ENCODE measurements around the gene NEB. TPM values are rescaled to one million over a fixed set of nuclear protein-coding genes. Genes with fewer than 3 reads are reported as not detected.

Gene NEB
- total RNA-seq, 1 experiment from 2014 or later, result 0.33 TPM

- Mint-ChIP-seq H3K27ac (ENCODE audit: low read depth, unreplicated experiment) (no peak overlapping the region), H3K36me3 (ENCODE audit: insufficient read depth, unreplicated experiment) (no peaks in the 10 kb centered on the region), H3K27me3 (ENCODE audit: insufficient read depth, unreplicated experiment) (no peaks in the 10 kb centered on the region), H3K9me3 (ENCODE audit: unreplicated experiment) (no peaks in the 10 kb centered on the region), H3K4me3 (ENCODE audit: unreplicated experiment) (no peak overlapping the region), H3K4me1 (ENCODE audit: insufficient read depth, unreplicated experiment) (no peaks in the 10 kb centered on the region)
- ChIA-PET CTCF (no interaction called here), POLR2A (interaction anchor here (0.8 kb wide), 1 partner anchor 17 kb away, joined by 3 read pairs; no protein-coding TSS in a partner anchor)
- intact Hi-C loops (cut with micrococcal nuclease), result no loop called here
- no peak for TF ChIP-seq CTCF (IDR thresholded peaks at IDR 0.05; ENCODE audit: unreplicated experiment)
- no peak for DNase-seq (ENCODE audit: unreplicated experiment)
- no TSS peak for BruUV-seq (replicated peaks)
Measured at GRCh38 chr2:151544449-151544848, 189.8 kb downstream of the NEB start.

- Mint-ChIP-seq H3K9me3 (ENCODE audit: unreplicated experiment) (no peaks in the 10 kb centered on the region), H3K27me3 (ENCODE audit: insufficient read depth, unreplicated experiment) (no peaks in the 10 kb centered on the region), H3K4me1 (ENCODE audit: insufficient read depth, unreplicated experiment) (no peaks in the 10 kb centered on the region), H3K4me3 (ENCODE audit: unreplicated experiment) (no peak overlapping the region), H3K27ac (ENCODE audit: low read depth, unreplicated experiment) (no peak overlapping the region), H3K36me3 (ENCODE audit: insufficient read depth, unreplicated experiment) (no peaks in the 10 kb centered on the region)
- CTCF ChIA-PET, result interaction anchor here (1.0 kb wide), 1 partner anchor 9 kb away, joined by 3 read pairs; no protein-coding TSS in a partner anchor
- no peak for TF ChIP-seq CTCF (IDR thresholded peaks at IDR 0.05; ENCODE audit: unreplicated experiment)
- POLR2A ChIA-PET, result interaction anchor here (0.8 kb wide), 1 partner anchor 18 kb away, joined by 3 read pairs; no protein-coding TSS in a partner anchor
- no TSS peak for BruUV-seq (replicated peaks)
- DNase-seq (ENCODE audit: unreplicated experiment), result no peak
- intact Hi-C loops (cut with micrococcal nuclease), result no loop called here
Measured at GRCh38 chr2:151543876-151544275, 190.4 kb downstream of the NEB start.

GRCh38 chr2:151534001-151534400 lies 200.3 kb downstream of the NEB start:
- Mint-ChIP-seq H3K4me1 (ENCODE audit: insufficient read depth, unreplicated experiment) (no peaks in the 10 kb centered on the region), H3K4me3 (ENCODE audit: unreplicated experiment) (no peak overlapping the region), H3K27ac (ENCODE audit: low read depth, unreplicated experiment) (no peak overlapping the region), H3K36me3 (ENCODE audit: insufficient read depth, unreplicated experiment) (no peaks in the 10 kb centered on the region), H3K27me3 (ENCODE audit: insufficient read depth, unreplicated experiment) (no peaks in the 10 kb centered on the region), H3K9me3 (ENCODE audit: unreplicated experiment) (no peaks in the 10 kb centered on the region)
- DNase-seq (ENCODE audit: unreplicated experiment), result no peak
- POLR2A ChIA-PET, result no interaction called here
- TF ChIP-seq CTCF (IDR thresholded peaks at IDR 0.05; ENCODE audit: unreplicated experiment), result no peak
- intact Hi-C loops (cut with micrococcal nuclease), result no loop called here
- CTCF ChIA-PET, result interaction anchor here (1.4 kb wide), 1 partner anchor 9 kb away, joined by 3 read pairs; no protein-coding TSS in a partner anchor
- BruUV-seq (replicated peaks), result no TSS peak

GRCh38 chr2:151533127-151533526 lies 201.1 kb downstream of the NEB start:
- H3K4me1 Mint-ChIP-seq (ENCODE audit: insufficient read depth, unreplicated experiment), result no peaks in the 10 kb centered on the region
- CTCF ChIA-PET, result no interaction called here
- H3K4me3 Mint-ChIP-seq (ENCODE audit: unreplicated experiment), result no peak overlapping the region
- no peak overlapping the region for H3K27ac Mint-ChIP-seq (ENCODE audit: low read depth, unreplicated experiment)
- DNase-seq (ENCODE audit: unreplicated experiment), result no peak
- no peak for TF ChIP-seq CTCF (IDR thresholded peaks at IDR 0.05; ENCODE audit: unreplicated experiment)
- intact Hi-C loops (cut with micrococcal nuclease), result no loop called here
- no peaks in the 10 kb centered on the region for H3K9me3 Mint-ChIP-seq (ENCODE audit: unreplicated experiment)
- BruUV-seq (replicated peaks), result no TSS peak
- POLR2A ChIA-PET, result no interaction called here
- no peaks in the 10 kb centered on the region for H3K27me3 Mint-ChIP-seq (ENCODE audit: insufficient read depth, unreplicated experiment)
- H3K36me3 Mint-ChIP-seq (ENCODE audit: insufficient read depth, unreplicated experiment), result no peaks in the 10 kb centered on the region
